ENCODE measurements around the gene SPACA6. TPM values are rescaled to one million over a fixed set of nuclear protein-coding genes. Genes with fewer than 3 reads are reported as not detected.

The SPACA6 gene
- total and polyA plus RNA-seq, 2 of the 8 experiments (the other 6 are each of a cell fraction or from before 2014, with no cell fraction given), result 7.1 to 7.5 TPM

- TF ChIP-seq SP1 (IDR thresholded peaks at IDR 0.05; ENCODE audit: low read depth, low read length) (no peak), SRF (IDR thresholded peaks at IDR 0.05; ENCODE audit: low read depth, low read length) (no peak), PHF8 (conservative IDR thresholded peaks at IDR 0.05; ENCODE audit: low read depth, low read length) (no peak), CEBPB (IDR thresholded peaks at IDR 0.05; ENCODE audit: low read depth, low read length) (no peak)
These were observed 4.1 kb downstream of the SPACA6 start (continued) for GRCh38 chr19:51697169-51697776.
